Esophagus (tissue), 2 donors: Measurements from ENCODE around the gene RAD51B. TPM values are rescaled to one million over a fixed set of nuclear protein-coding genes. Genes with fewer than 3 reads are reported as not detected.
A peak's percentile ranks its signal among the peaks of the same experiment; 100 is the strongest.

Experiments
- H3K27ac ChIP-seq, 2 donors: one replicate each; pipeline ENCODE4 v1.5.1; 2013; ENCODE audit warnings: low read depth in 2 of 2, mild to moderate bottlenecking in 2 of 2, inconsistent platforms in 1 of 2, low read length in 1 of 2, moderate library complexity in 1 of 2
- H3K27me3 ChIP-seq, 2 donors: one replicate each; pipeline ENCODE4 v1.6.1; 2013; ENCODE audit warnings: low read length in 2 of 2, control low read depth in 1 of 2, mild to moderate bottlenecking in 1 of 2; ENCODE audit not compliant: insufficient read depth in 2 of 2, control insufficient read depth in 1 of 2
- H3K36me3 ChIP-seq, 2 donors: one replicate each; pipeline ENCODE4 v1.6.1; 2013; ENCODE audit warnings: low read length in 1 of 2; ENCODE audit not compliant: control insufficient read depth in 2 of 2, insufficient read depth in 2 of 2
- H3K4me1 ChIP-seq, 2 donors: one replicate each; pipeline ENCODE4 v1.6.1; 2013; ENCODE audit warnings: low read length in 1 of 2; ENCODE audit not compliant: control insufficient read depth in 2 of 2, insufficient read depth in 2 of 2
- H3K4me3 ChIP-seq, 2 donors: one replicate each; pipeline ENCODE4 v1.5.1; 2013; ENCODE audit warnings: low read length in 2 of 2, mild to moderate bottlenecking in 2 of 2, low read depth in 1 of 2, moderate library complexity in 1 of 2
- H3K9me3 ChIP-seq, 2 donors: one replicate each; pipeline ENCODE4 v1.6.1; 2013; ENCODE audit warnings: mild to moderate bottlenecking in 2 of 2, low read depth in 1 of 2, low read length in 1 of 2, moderate library complexity in 1 of 2; ENCODE audit not compliant: control insufficient read depth in 2 of 2, insufficient read depth in 1 of 2
- WGBS, 2 donors: extraction: QIAGEN DNeasy Blood & Tissue Kit; methylation state at CpG; one replicate each; pipeline ENCODE4 v1.1.7; 2013; 5-methylcytosine and 5-hydroxymethylcytosine counted together
- polyA plus RNA-seq, 2 donors: library from polyadenylated mRNA; stranded (reverse); fragments of 200-250 nt; gene quantifications; one replicate each; pipeline ENCODE4 v1.2.3, GENCODE V29; 2013
- donor health status: healthy with polysubstance abuse.
- donor health status: Bipolar disorder and iron deficiency.

The RAD51B gene
- polyA plus RNA-seq, 2 donors = 3.2 to 4.0 TPM

- Histone ChIP-seq H3K4me1 (no peaks in the 10 kb centered on the region), H3K27ac (peak overlapping the region; percentile 31 to 39), H3K4me3 (no peak overlapping the region), H3K27me3 (no peaks in the 10 kb centered on the region), H3K9me3 (no peaks in the 10 kb centered on the region), H3K36me3 (no peaks in the 10 kb centered on the region)
- WGBS, 2 donors = 72 to 85% methylated on average over 4 of the region's 4 CpGs
These were observed 486.8 kb downstream of the RAD51B start for GRCh38 chr14:68306265-68306933.

GRCh38 chr14:68306934-68307789 lies 487.6 kb downstream of the RAD51B start:
- H3K4me1 ChIP-seq = no peaks in the 10 kb centered on the region
- 52 to 53% methylated on average over 8 of the region's 8 CpGs for WGBS, 2 donors
- H3K9me3 ChIP-seq = no peaks in the 10 kb centered on the region
- peak overlapping the region; percentile 36 to 39 for H3K27ac ChIP-seq
- no peak overlapping the region for H3K4me3 ChIP-seq
- H3K27me3 ChIP-seq = no peaks in the 10 kb centered on the region
- H3K36me3 ChIP-seq = no peaks in the 10 kb centered on the region

DNA sequence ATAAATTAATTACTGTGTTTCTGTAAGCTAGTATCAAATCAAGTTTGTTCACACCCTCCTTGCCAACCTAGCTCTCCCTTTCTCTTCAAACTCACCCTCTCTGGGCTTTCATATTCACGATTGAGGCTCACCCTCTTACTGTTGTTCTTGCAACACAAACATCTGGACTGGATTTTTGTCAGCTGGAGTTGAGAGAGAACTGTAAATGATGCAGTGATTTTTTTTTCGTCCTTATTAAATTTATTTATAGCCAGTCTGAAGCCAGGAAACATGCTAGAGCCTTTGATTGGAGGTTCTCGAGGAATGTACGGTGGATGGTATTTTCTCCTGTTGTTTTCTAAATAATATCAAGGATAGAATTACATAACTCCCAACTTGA lies 488.2 kb downstream of the RAD51B start:
- Histone ChIP-seq H3K9me3 (no peaks in the 10 kb centered on the region), H3K4me1 (no peaks in the 10 kb centered on the region), H3K36me3 (no peaks in the 10 kb centered on the region), H3K27ac (peak overlapping the region; percentile 39 to 42), H3K4me3 (no peak overlapping the region), H3K27me3 (no peaks in the 10 kb centered on the region)
- 40 to 62% methylated on average over 4 of the region's 4 CpGs for WGBS, 2 donors

DNA sequence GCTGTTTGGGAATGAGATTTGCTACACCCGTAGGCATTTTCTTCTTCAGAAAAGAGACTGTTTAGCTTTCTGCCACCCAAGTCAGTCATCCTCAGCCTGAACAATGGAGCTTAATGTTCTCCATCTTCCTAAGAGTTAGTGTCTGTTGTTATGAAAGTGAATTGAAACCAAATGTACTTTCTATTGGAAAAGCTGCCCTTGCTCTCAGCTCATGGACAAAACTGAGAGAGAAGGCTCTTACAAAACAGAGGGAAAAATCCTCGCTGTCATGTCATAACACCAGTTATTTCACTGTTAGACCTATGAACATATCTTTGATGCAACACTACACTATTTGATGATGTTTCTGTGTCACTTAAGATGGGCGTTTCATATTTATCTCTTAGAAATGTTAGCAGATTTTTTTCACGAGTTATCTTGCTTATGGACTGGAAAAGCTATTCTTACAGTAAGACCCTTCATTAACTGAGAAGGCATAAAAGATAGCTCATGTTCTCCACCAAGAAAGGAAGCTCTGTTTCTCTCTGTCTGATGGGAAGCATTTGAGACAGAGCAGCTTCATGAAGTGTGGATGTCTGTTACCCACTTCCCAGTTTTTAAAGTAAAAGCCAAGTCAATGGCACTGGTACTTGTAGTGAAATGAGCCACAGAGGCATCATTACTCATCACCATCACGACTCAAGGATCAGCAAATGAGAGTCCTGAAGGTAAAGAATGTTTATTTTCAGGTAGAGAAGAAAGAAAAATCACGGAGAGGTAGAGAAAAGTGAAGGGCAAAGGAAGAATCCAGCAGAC lies 489.3 kb downstream of the RAD51B start:
- H3K27ac ChIP-seq = peak overlapping the region in 1 of 2 donors; percentile 7

GRCh38 chr14:68309616-68310015 lies 490.0 kb downstream of the RAD51B start:
- H3K9me3 ChIP-seq = no peaks in the 10 kb centered on the region
- 59 to 67% methylated on average over 2 of the region's 2 CpGs for whole genome bisulfite sequencing, 2 donors
- no peak overlapping the region for H3K27ac ChIP-seq
- H3K36me3 ChIP-seq = no peaks in the 10 kb centered on the region
- no peak overlapping the region for H3K4me3 ChIP-seq
- H3K27me3 ChIP-seq = no peaks in the 10 kb centered on the region
- H3K4me1 ChIP-seq = peaks cover 0 to 2% of the 10 kb centered on the region in 2 donors

More for the DNA sequence above, 489.3 kb downstream of the RAD51B start:
- no peaks in the 10 kb centered on the region for H3K27me3 ChIP-seq
- H3K4me3 ChIP-seq = no peak overlapping the region
- peaks cover 0 to 2% of the 10 kb centered on the region in 2 donors for H3K4me1 ChIP-seq
- no peaks in the 10 kb centered on the region for H3K9me3 ChIP-seq
- H3K36me3 ChIP-seq = no peaks in the 10 kb centered on the region
- 68 to 73% methylated on average over 6 of the region's 6 CpGs for WGBS, 2 donors

DNA sequence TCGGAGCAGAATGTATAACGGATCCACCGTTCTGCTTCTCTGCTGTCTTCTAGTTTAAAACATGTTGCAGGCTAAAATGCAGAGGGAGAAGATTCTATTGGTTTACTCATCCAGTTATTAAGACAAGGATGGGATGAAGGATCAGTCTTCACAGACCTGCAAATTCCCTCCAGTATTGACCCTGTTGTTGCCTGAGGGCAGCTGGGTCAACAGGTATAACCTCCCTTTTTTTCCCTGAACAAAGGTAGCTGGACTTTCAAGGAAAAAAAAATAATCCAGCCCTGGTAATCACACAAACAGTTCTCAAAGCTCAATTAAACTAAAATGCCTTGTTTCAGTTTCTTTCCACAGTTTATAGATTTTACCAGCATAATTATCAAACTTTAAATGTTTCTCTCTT lies 492.7 kb downstream of the RAD51B start:
- no peak overlapping the region for H3K4me3 ChIP-seq
- H3K9me3 ChIP-seq = no peaks in the 10 kb centered on the region
- H3K36me3 ChIP-seq = no peaks in the 10 kb centered on the region
- H3K4me1 ChIP-seq = peaks cover 0 to 2% of the 10 kb centered on the region in 2 donors
- no peak overlapping the region for H3K27ac ChIP-seq
- 87 to 96% methylated on average over 3 of the region's 3 CpGs for WGBS, 2 donors
- no peaks in the 10 kb centered on the region for H3K27me3 ChIP-seq

- H3K27me3 ChIP-seq = no peaks in the 10 kb centered on the region
- WGBS, 2 donors = 80 to 82% methylated on average over 9 of the region's 9 CpGs
- peaks cover 0 to 2% of the 10 kb centered on the region in 2 donors for H3K4me1 ChIP-seq
- no peaks in the 10 kb centered on the region for H3K36me3 ChIP-seq
- H3K4me3 ChIP-seq = no peak overlapping the region
- H3K27ac ChIP-seq = no peak overlapping the region
- no peaks in the 10 kb centered on the region for H3K9me3 ChIP-seq
These were observed 493.5 kb downstream of the RAD51B start for GRCh38 chr14:68312884-68313610.

DNA sequence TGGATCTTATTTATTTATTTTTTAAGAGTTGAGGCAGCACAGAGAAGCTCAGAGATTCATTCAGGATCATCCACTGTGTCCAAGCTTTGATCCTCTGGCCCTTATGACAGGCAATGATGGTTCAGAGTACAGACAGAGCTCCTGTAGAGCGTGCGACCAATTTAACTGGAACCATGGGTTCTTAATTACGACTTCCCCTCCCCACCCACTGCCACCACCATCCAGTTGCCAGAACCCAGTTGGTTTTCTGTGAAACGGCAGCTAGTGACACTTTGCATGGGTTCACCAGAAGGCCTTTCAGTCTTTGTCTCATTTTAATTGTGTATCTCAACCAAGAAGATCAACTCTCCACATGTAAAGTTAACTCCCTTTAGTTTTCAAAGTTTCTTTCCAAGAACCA lies 495.1 kb downstream of the RAD51B start:
- Histone ChIP-seq H3K9me3 (no peaks in the 10 kb centered on the region), H3K36me3 (no peaks in the 10 kb centered on the region), H3K27me3 (no peaks in the 10 kb centered on the region), H3K4me1 (peaks cover 0 to 2% of the 10 kb centered on the region in 2 donors), H3K27ac (peak overlapping the region in 1 of 2 donors; percentile 7), H3K4me3 (no peak overlapping the region)
- WGBS, 2 donors = 81 to 86% methylated on average over 4 of the region's 4 CpGs

GRCh38 chr14:68315081-68315480 lies 495.5 kb downstream of the RAD51B start:
- H3K4me1 ChIP-seq = peaks cover 0 to 2% of the 10 kb centered on the region in 2 donors
- no peak overlapping the region for H3K27ac ChIP-seq
- no peak overlapping the region for H3K4me3 ChIP-seq
- H3K27me3 ChIP-seq = no peaks in the 10 kb centered on the region
- 73 to 75% methylated on average over 3 of the region's 3 CpGs for WGBS, 2 donors
- H3K9me3 ChIP-seq = no peaks in the 10 kb centered on the region
- no peaks in the 10 kb centered on the region for H3K36me3 ChIP-seq
